ENCODE data around the gene FGF19.
"Not testable (repeated sequence)": the region's sequence is repeated elsewhere in the genome, so short reads cannot be mapped to it uniquely, and the experiment has no call there.

The FGF19 gene

DNA sequence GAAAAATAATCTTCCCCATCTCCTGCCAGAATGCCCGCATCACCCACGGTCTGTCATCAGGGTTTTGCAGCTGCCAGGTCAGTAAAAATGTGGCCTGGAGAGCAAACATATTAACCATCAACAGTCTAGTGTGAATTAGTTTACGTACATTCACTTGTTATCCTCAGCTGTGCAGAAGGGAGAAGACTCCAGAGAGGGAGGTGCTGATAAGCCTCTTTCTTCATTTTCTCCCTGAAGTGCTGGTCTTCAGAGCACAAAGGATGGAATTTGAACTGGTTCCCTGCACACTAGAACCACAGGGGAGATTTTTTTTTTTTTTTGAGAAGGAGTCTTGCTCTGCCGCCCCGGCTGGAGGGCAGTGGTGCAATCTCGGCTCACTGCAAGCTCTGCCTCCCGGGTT is 8.2 kb downstream of the FGF19 start:
- DNase-seq: no peak

DNA sequence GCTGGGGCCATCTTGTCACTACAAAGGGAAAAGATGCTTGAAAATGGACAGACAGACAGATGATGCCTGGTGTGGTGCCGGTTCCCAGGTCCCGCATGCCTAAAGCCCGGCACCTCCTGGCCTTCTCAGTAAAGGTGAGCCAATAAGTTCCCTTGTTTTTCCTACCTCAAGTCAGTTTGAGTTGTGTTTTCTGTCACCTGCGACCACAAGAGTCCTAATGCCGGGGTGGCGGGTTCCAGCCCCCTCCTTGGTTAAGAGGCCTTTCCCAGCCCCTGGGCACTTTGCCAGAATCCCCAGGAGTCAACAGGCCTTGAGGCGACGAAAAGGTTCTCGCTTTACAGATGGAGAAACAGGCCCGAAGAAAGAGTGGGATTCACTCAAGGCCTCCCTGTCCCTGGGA is 9.0 kb downstream of the FGF19 start:
- DNase-seq: no peak

DNA sequence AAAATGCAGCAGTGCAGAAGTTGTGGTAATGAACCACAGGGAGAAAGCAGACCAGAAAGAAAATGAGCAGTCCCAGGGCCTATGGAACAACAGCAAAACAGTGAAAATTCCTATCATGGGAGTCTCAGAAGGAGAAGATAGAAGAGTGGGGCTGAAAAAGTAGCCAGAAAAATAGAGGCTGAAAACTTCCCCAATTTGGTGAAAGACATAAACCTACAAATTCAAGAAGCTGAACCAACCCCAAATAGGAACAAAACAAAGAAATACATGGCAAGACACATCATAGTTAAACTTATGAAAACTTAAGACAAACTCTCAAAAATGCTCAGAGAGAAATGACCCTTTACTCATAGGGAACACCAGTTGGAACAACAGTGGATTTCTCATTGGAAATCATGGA is 11.4 kb downstream of the FGF19 start:
- no peak for DNase-seq

DNA sequence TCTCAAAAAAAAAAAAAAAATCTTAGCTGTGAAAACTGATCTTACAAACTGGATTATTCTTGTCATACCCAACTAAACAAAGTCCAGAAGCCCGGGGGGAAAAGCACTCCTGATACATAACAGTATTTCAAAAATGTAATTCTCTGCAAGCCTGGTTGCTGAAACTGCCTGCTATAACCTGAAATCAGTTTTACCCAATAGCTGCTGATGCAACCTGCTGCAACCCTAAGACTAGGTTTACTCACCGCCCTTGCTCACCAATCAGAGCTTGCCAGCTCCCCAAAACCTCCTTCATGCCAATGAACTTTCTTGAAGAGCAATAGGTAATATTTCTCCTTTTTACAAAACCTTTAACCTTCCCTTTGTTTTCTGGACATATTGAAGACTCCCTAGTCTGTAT is 12.4 kb downstream of the FGF19 start:
- DNase-seq: peak; percentile 43

DNA sequence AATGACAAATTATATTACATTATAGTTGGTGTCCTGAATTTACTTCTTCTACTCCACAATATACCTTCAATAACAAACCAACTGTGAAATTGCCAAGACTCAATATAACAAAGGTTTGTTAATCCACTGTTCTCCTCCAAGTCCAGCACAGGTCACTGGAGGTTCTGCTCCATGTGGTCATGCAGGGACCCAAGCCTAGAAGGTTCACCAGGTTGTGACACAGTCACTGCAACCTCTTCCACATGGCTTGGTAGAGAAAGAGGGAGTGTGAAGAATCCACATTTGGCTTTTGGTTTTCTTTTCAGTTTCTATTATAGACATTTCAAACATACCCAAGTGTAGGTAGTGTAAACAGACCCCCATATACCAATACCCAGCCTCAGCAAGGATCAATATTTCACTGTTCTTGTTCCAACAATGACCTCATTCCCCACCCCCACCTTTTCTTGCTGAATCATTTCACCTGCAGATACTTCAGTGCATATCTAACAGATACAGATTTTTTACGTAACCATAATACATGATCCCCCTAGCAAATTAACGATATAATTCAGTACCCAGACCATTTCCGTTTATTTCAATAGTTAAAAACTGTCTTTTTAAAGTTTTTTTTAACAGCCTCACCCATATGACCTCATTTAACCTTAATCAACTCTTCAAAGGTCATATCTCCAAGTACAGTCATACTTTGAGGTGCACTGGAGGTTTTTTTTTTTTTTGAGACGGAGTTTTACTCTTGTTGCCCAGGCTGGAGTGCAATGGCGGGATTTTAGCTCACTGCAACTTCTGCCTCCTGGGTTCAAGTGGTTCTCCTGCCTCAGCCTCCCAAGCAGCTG is 14.1 kb downstream of the FGF19 start:
- DNase-seq: no peak

DNA sequence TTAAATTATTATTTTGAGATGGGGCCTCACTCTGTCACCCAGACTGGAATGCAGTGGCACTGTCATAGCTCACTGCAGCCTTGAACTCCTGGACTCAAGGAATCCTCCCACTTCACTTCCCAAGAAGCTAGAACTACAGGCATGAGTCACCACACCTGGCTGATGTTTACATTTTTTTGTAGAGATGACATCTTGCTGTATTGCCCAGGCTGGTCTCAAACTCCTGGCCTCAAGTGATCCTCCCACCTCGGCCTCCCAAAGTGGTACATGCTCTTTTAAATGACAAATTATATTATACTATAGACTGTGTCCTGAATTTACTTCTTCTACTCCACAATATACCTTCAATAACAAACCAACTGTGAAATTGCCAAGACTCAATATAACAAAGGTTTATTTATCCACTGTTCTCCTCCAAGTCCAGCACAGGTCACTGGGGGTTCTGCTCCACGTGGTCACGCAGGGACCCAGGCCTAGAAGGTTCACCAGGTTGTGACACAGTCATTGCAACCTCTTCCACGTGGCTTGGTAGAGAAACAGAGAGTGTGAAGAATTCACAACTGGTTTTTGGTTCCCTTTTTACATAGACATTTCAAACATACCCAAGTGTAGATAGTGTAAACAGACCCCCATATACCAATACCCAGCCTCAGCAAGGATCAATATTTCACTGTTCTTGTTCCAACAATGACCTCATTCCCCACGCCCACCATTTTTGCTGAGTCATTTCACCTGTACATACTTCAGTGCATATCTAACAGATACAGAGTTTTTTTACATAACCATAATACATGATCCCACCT is 15.7 kb downstream of the FGF19 start:
- DNase-seq: not testable (repeated sequence)

DNA sequence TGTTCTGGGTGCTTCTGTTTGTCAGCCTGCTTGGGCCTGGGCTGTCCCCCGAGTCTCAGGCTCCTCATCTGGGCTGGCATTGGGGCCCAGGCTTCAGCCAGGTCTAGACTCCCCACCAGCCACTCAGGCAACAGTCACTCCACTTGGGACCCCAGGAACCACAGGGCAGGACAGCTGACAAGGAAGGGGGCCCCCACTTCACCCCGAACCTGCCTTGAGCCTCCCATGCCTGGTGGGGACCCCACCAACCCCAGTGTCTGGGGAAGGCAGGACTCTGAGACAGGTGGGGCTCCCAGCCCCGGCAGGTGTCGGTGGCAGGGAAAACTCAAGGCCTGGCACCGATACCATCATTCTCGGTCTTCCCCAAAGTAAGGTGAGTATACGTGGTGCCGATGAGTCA is 17.0 kb downstream of the FGF19 start:
- no peak for DNase-seq

DNA sequence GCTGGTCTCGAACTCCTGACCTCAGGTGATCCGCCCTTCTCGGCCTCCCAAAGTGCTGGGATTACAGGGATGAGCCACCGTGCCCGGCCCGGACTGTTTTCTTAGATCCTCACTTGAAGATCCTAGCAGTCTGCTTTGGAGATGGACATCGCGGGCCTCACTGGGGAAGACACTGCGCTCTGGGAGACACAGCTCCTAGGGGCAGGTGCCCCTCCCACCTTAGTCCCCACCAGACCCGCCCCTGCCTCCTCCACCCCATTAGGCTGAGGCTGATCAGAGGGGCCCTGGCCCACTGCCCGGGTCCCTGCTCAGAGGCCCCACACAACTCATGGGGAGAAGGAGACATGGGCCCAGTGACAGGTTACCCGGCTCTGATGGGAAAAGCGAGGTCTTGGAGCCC is 17.4 kb downstream of the FGF19 start:
- DNase-seq: no peak

DNA sequence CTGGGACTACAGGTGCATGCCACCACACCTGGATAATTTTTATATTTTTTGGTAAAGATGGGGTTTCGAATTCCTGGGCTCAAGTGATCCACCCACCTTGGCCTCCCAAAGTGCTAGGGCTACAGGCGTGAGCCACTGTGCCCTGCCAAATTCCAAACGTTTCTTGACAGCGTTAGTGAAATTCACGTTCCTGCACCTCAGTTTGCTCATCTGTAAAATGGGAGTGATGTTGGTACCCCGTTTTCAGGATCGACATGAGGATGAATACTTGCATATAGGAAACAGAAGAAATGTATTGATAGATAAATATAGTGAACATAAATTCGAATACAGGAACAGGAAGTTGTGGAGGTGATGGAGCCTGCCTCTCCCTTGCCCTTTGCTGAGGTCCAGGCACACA is 18.5 kb downstream of the FGF19 start:
- DNase-seq: no peak

DNA sequence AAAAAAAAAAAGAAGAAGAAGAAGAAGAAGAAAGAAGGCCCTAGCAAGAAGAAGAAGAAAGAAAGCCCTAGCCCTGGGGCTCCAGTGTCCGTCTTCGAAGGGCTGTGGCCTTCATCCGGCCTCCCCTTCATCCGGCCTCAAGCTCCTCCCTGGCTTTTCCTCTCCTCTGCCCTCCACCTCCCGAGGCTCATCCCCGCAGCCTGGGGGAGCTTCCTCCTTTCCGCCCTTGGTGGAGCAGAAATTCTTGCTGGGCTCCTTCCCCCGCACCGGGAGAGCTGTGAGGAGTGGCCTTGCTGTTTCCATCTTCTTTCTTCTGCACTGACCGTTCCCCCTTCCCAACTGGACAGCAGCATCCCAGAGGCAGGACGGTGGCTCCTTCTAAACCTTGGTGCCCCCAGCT is 19.2 kb downstream of the FGF19 start:
- no peak for DNase-seq

DNA sequence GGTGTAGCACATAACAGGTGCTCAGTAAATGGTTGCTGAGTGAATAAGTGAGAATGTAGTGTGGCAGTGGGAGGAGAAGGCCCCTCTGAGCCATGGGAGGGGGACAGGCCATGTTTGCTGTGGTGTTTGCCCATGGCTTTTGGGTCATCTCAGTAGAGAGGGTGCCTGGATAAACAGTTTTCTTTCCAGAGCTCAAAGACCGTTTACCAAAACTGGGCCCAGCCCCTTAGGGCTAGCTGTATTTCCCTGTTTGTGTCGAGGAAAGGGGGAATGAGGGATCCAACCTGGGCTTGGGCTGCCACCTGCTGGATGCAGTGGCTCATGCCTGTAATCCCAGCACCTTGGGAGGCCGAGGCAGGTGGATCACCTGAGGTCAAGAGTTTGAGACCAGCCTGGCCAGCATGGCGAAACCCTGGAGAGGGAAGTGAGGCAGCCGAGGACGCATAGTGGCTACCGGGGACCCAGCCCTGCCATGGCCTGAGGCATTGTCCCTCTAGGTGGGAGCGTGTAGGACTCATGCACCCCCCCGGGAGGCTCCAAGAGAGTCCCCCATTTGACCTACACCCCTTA is 20.0 kb downstream of the FGF19 start:
- no peak for DNase-seq

DNA sequence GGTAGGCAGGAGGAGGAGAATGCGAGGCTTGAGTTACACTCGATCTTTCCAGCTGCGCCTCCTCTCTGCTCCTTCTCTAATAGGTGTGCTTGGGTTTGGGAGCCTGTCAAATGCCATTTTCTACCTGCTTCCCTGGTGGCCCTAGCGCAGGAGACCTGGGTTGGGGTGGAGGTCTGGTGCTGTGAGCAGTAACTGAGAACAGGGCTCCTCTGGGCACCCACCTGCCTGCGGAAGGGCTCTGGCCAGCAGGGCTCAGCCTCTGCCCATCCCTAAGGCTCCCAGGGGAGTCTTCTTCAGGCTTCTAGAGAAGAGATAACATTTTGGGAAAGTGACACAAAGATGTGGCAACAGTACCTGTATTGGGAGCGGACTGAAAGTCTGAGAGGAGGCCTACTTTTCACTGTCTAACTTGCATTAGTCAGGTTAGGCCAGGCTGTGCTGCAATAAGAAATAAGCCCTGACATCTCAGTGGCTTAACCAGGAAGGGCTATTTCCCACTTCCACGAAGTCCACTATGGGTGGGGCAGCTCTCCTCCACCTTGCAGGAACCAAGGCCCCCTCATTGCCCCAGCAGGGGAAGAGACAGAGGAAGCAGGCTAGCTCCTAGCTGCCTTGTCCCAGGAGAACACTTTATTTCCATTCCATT is 21.0 kb downstream of the FGF19 start:
- DNase-seq: no peak

DNA sequence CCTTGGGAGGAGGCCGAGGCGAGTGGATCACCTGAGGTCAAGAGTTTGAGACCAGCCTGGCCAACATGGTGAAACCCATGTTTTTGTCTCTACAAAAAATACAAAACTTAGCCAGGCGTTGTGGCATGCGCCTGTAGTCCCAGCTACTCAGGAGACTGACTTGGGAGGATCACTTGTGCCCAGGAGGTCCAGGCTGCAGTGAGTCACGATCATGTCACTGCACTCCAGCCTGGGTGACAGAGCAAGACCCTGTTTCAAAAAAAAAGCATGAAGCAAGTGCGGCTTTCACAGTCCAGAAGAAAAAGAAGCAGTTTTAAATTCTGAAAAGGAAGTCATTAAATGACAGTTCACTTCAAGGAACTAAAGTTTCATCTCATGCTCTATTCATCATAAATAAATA is 21.6 kb downstream of the FGF19 start:
- DNase-seq: no peak

DNA sequence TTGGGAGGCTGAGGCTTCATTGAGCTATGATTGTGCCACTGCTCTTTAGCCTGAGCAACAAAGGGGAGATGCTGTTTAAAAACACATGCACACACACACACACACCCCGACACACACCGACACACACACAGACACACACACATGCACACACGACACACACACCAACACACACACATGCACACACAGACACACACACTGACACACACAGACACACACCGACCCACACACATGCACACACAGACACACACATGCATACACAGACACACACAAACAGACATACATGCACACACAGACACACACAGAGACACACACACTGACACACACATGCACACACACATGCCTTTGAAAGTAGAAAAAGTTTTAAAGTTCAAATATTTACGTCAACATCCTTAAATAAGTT is 23.1 kb downstream of the FGF19 start:
- no peak for DNase-seq

DNA sequence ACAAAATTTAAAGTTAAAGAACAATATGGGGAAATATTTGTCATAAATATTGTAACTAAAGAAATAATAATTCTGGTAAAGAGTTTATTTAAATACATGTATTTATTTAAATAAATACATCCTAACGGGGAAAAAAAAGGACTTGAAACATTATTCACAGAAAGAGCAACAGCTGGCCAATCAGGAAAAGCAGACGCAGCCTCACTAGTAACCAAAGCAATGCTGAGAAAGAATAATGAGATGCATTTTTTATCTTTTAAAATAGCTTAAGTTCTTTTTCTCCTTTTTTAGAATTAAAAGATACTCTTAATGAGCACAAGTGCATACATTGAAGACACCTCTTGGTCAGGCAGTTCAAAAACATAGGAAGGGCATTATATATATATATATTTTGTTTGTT is 26.1 kb downstream of the FGF19 start:
- no peak for DNase-seq

DNA sequence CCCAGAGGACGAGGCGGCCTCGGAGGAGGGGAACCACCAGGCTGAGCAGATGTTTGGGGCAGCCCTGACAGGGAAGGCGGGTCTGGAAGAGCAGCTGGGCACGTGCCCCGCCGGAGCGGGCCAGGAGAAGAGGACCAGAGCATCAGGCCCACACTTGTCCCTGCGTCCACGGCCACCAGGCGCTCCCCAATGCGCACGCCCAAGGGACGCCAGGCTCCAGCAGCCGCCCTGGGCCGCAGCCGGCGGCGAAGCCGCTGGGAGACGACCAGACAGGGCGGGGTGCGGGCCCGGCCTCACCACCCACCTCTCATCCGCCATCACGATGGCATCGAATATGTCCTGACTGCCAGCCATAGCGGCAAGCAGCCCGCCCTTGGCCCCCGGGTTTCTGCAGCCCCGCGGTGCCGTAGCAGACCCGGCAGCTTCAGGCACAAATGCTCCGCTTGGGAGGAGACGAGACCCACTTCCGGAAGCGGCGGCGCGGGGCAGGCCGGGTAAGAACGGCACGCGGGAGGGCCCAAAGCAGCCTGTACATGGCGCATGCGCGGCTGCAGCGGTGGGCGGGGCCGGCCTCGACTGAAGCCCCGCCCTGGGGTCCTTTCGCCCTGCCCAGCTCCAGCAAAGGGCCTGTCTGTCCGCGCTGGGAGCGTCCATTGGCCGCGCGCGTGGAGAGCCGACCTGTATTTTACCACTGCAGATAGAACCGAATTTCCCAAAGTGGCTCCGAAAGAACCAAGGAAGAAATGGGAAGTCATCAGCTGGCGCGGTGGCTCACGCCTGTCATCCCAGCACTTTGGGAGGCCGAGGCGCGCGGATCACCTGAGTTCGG is 28.7 kb downstream of the FGF19 start, which contains the start of gene LTO1:
Gene LTO1, minus strand, starts transcription at position 468 of the 829 bp plus-strand sequence. Its CDS starts 114 bp downstream, at position 354.
- DNase-seq: peak; percentile 95

DNA sequence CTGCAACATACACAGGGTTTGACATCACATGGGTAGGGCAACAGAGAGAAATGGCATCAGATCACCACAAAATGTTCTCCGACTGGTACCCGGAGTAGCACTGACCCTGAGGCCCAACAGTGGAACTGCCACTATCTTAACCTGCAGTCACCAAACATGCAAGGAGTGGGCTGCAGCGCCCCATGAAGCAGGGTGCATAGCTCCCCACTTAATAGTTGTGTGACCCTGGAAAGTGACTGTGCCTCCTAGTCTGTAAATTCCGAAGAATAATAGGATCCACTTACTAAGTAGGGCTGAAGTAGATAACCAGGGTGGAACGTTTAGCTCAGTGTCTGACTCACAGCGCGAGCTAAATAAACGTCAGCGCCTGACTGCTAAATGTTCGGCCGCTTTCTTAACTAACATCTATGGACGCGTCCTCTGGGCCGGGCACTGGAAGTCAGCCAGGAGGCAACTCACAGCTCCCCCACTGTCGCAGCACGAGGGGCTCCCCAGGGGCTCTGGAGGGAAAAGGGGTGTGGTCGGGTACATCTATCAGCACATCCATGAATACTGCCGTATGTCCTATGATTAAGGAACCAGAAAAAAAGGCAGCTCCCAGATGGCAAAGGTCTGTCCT is 29.4 kb downstream of the FGF19 start:
- DNase-seq: peak; percentile 74

DNA sequence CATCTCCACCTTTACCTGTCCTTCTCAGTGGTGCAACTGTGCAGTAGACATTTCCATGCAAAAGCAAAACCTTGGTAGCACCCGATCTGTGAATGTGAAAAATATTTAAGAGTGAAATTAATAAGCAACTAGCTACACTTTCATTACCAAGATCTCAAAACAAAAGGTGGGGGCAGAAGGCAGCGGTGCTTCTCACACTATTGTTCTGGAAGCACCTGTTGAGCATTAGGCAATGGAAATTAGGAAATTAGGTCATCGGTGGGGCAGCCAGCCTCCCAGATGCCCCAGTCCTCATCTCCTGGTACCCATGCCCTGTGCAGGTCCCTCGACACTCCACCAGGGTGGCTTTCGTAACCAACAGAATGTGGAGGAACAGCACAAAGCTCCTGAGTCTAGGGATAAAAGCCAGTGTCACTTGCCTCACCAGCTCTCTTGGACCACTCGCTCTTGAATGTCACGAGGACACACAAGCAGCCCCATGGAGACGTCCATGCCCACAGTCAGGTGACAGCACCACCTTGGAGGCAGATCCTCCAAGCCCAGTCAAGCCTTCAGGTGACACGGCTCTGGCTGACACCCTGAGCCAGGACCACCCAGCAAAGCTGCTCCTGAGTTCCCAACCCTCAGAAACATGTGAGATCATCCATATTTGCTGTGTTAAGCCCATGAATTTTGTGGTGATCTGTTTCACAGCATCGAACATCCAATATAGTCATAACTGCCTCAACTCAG is 31.9 kb downstream of the FGF19 start:
- no peak for DNase-seq

DNA sequence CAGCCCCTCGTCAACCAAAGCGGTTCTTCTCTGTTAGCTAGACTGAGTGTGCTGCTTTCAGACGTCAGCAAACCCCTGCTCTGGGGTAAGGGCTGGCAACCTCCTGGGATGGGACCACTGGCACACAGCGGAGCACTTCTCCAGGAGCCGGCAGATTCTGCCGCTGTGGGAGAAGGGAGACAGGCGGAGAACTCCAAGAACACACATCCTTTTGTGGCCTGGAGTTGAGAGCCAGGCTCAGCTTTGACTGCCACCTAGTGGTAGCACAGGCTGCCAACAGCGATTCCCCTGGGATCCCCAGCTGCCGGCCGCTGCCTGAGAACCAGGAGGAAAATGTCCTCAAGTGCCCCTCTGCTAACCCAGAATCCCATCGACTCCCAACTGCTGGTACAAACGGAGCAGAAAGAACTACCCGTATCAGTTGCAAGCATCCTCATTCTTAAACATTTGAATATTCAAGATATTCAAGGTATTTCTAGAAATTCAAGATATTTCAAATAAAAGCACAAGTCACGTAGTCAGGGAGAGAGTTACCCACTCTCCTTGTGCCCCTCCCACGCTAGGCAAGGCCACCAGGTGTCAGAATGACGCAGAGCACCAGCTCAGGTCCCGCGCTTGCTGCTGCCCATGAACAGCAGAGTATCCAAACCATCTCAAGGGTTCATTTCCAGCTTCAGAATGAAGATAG is 33.5 kb downstream of the FGF19 start:
- DNase-seq: peak; percentile 78

DNA sequence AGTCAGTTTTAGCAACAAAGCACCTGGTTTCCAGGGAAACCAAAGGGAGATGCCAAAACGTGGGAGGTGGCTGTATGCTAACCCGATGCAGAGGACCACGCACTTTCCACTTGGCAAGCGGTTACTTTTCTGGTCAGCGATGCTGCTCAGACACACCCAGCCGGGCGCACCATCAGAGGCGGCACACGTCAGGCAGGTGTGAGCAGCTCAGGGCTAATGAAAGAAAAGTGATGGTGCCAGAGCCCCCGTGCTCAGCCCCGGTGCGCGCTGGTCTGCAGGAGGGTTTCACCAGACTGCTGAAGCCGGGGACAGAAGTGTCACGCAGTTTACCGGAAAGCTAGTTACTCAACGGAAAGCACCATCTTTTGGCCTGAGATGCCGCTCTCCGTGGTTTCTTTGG is 34.3 kb downstream of the FGF19 start:
- no peak for DNase-seq

All from EL (cell line).